GM12873 (cell line): ENCODE data around the gene MAP3K5.

Experiments
- CTCF ChIP-seq: IDR thresholded peaks from 2 replicates; pipeline ENCODE4 v1.5.1; 2012; ENCODE audit warnings: low read depth, mild to moderate bottlenecking, moderate library complexity, low read length, control low read depth; ENCODE audit not compliant: insufficient read depth; ENCODE audit errors: missing control alignments

The MAP3K5 gene

DNA sequence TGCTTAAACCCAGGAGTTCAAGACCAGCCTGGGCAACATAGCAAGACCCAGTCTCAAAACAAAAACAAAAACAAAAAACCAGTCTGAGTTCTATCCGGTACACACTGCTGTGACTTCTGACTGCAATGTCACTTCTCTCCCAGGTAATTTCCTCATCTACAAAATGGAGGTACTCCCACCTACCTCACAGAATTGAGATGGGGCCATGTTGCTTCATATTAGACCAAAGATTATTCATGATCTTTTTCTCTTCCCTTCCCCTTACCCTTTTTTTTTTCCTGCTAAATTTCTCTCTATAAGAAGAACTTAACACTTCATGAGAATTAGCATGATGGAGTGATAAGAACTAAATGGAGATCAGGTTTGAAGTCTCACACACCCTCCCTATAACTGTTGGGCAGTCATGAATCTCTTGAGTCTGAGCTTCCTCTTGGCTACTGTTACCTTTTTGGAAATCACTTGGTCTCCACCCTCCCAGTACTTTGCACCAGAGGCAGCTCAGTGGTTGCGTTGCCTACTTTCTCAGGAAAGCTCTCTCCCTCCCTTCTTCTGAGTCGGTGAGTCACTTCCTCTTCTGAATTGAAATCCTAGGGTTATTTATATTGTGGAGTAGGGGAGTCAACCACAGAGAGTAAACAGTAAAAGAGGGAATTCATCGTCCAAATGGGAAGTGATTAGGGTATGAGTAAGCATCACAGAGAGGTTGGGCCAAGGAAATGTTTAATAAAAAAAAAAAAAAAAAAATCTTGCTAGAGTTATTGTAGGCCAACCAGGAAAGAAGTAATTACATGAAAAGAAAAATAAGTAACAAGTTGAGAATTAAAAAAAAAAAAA is 182.2 kb downstream of the MAP3K5 start:
- no peak for TF ChIP-seq CTCF

DNA sequence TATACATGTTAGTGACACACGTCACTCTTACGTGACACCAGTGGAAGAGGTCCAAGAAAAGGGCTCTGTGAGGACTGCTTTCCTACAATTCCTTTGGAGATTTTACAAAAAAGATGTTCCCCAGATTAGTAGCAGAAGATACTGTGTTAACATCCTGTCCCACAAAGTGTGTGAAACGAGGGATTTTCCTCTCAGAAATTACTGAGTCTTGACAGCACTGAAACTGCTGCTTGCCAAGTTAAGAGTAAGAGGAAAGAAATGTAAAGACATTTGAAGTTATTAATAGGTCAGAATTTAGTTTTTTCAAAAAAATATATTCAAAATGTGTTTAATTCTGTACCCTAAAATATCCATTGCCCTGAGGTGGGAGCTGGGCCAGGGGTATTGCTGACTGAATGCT is 183.3 kb downstream of the MAP3K5 start:
- no peak for TF ChIP-seq CTCF

DNA sequence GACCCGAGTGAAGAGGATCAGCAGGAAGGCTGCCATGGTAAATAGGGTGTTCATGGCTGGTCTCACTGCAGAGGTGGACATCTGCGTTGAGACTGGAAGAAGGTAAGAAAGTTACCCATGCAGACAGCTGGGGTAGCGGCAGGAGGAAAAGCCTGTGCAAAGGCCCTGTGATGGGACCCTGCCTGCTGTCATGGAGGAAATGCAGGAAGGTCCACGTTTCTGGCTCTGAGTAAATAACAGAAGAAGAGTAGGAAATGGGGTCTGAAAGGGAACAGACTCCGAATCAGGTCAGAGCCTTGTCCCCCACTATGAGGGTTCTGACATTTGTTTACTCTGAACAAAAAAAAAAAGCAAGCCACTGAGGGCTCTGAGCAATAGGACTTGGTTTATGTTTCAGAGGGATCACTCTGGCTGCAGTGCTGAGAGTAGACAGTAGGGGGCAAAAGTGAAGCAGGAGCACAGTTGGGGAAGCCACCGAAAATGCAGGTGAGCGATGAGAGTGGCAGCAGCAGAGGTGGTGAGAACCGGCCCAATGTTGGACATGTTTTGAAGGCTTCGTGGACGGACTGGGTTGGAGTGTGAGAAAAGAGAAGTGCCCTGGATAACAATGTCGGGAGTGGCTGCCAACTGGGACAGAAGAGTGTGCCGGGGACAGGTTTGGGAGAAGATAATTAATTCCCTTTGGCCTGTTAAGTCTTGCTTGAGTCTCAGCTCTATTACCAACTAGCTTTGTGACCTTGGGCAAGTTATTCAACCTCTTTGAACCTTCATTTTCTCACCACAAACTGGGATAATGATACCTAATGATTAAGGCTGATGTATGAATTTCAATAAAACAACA is 184.1 kb downstream of the MAP3K5 start:
- TF ChIP-seq CTCF: peak; percentile 97

DNA sequence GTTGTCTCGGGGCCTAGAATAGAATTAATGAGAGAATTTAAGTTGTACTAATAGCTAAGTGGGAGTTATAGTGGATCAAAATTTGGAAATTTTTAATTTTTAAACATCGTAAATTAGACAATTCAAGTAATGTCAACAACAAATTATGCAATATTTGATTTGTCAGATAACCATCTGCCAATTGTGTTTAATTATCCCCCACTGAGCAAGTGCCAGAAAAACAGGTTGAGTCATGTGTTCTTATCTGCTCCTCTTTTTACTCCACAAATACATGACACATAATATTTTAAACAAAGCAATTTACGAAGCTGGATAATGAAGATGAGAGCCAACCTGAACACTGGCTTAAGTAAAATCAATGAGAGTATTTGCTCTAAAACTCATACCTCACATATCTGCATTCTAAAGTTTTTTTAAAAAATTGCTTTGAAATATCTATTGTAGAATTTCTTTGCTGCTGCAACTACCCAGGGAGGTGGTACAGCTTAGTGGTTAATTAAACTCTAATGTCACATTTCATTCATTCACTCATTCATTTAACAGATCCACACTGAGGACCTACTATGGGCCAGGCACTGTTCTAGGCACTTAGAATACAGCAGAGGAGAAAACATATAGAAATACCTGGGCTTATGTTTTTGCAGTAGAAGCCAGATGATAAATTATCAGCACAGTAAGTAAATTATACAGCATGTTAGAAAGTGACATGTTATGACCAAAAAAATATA is 184.9 kb downstream of the MAP3K5 start:
- TF ChIP-seq CTCF: no peak

- no peak for TF ChIP-seq CTCF
Measured at GRCh38 chr6:136604928-136605510, 187.3 kb downstream of the MAP3K5 start.

DNA sequence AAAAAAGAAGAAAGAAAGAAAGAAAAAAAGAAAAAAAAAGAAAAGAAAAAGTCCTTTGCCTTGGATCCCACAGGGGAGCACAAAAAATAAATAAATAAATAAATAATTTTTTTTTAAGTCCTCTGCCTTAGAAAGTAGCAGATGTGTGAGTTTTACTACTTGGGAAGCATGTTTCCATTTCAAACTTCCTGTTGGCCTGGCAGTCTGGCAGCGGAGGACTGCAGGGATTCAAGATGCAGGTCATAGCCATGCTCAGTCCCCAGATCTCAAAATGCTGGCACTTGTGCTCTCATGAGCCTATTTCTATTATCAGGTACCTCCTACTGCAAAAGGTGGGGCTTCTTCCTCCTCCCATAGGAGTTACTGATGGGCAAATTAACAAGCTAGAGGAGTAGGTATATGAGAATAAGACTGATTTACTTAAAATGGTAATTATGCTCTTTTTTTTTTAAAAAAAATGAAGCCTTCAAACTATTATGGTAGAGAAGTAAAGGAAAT is 187.9 kb downstream of the MAP3K5 start:
- no peak for TF ChIP-seq CTCF
